Glutamatergic neuron (in vitro differentiated cells): ENCODE measurements around the gene PTPRG. TPM values are rescaled to one million over a fixed set of nuclear protein-coding genes. Genes with fewer than 3 reads are reported as not detected.

Experiments used
- DNase-seq: peaks from one replicate; pipeline ENCODE4 v3.0.0; 2022
- H3K27ac Mint-ChIP-seq: one replicate; pipeline ENCODE4 v1.8.0; 2020; ENCODE audit warnings: mild to moderate bottlenecking, mixed read lengths, inconsistent platforms; ENCODE audit not compliant: unreplicated experiment
- H3K27me3 Mint-ChIP-seq: one replicate; pipeline ENCODE4 v1.8.0; 2020; ENCODE audit warnings: mild to moderate bottlenecking, moderate library complexity, mixed read lengths, inconsistent platforms; ENCODE audit not compliant: unreplicated experiment
- H3K36me3 Mint-ChIP-seq: one replicate; pipeline ENCODE4 v1.8.0; 2020; ENCODE audit warnings: mild to moderate bottlenecking, mixed read lengths, inconsistent platforms; ENCODE audit not compliant: unreplicated experiment
- H3K4me1 Mint-ChIP-seq: one replicate; pipeline ENCODE4 v1.8.0; 2020; ENCODE audit warnings: mild to moderate bottlenecking, low read depth, mixed read lengths, inconsistent platforms; ENCODE audit not compliant: unreplicated experiment
- H3K4me3 Mint-ChIP-seq: one replicate; pipeline ENCODE4 v1.8.0; 2020; ENCODE audit warnings: mild to moderate bottlenecking, mixed read lengths, inconsistent platforms; ENCODE audit not compliant: unreplicated experiment
- H3K9me3 Mint-ChIP-seq: one replicate; pipeline ENCODE4 v1.8.0; 2020; ENCODE audit warnings: mild to moderate bottlenecking, moderate library complexity, mixed read lengths, inconsistent platforms; ENCODE audit not compliant: unreplicated experiment
- CTCF ChIP-seq: fragments of 200-600 bp; sonication (generic); IDR thresholded peaks from one replicate; pipeline ENCODE4 v1.5.0; 2021; ENCODE audit not compliant: partially characterized antibody, unreplicated experiment
- total RNA-seq: library from RNA; stranded (reverse); fragmentation: NEBNext Ultra II Directional; extraction: Animal tissue kit (Norgen Biotek cat#: 25700); gene quantifications from one replicate; pipeline ENCODE4 v1.2.1, GENCODE V29; 2021; ENCODE audit not compliant: unreplicated experiment

Gene PTPRG
- total RNA-seq, 1 donor from 2014 or later: 52.1 TPM

GRCh38 chr3:62113092-62113491, 551.7 kb downstream of the PTPRG start:
- no peak for DNase-seq
- Mint-ChIP-seq H3K36me3 (peaks cover 13% of the 10 kb centered on the region), H3K4me1 (no peaks in the 10 kb centered on the region), H3K4me3 (no peak overlapping the region), H3K27ac (no peak overlapping the region), H3K27me3 (no peaks in the 10 kb centered on the region), H3K9me3 (peaks cover 3% of the 10 kb centered on the region)
- TF ChIP-seq CTCF: no peak

- no peaks in the 10 kb centered on the region for H3K9me3 Mint-ChIP-seq
- TF ChIP-seq CTCF: no peak
- H3K27me3 Mint-ChIP-seq: no peaks in the 10 kb centered on the region
- no peak for DNase-seq
- peaks cover 2% of the 10 kb centered on the region for H3K36me3 Mint-ChIP-seq
- H3K4me1 Mint-ChIP-seq: peaks cover 3% of the 10 kb centered on the region
- no peak overlapping the region for H3K4me3 Mint-ChIP-seq
- no peak overlapping the region for H3K27ac Mint-ChIP-seq
Observed at GRCh38 chr3:62114763-62115162, 553.4 kb downstream of the PTPRG start.

- no peak for TF ChIP-seq CTCF
- Mint-ChIP-seq H3K27ac (no peak overlapping the region), H3K36me3 (no peaks in the 10 kb centered on the region), H3K9me3 (no peaks in the 10 kb centered on the region), H3K4me3 (no peak overlapping the region), H3K4me1 (peaks cover 5% of the 10 kb centered on the region), H3K27me3 (no peaks in the 10 kb centered on the region)
- no peak for DNase-seq
Observed at GRCh38 chr3:62117903-62118548, 556.7 kb downstream of the PTPRG start.

DNA sequence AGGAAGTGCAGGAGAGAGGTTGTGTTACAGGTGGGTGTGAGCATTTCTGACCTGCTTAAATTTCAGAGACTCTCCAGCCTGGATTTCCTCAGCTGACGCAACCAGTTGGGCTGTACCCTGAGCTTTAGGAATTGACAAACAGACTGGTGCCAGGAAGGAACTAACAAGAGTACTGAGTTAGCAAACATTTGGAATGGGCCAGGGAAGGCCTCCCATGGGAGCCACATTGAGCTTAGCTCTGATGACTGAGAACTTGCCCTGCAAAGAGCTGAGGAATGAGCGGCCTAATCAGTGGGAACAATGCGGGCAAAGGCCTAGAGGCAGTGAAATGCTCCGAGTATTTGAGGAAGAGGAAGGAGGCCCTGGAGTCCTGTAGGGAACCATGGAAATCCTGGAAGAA, 557.8 kb downstream of the PTPRG start:
- no peaks in the 10 kb centered on the region for H3K27me3 Mint-ChIP-seq
- H3K36me3 Mint-ChIP-seq: no peaks in the 10 kb centered on the region
- no peak for DNase-seq
- H3K4me1 Mint-ChIP-seq: peaks cover 5% of the 10 kb centered on the region
- no peaks in the 10 kb centered on the region for H3K9me3 Mint-ChIP-seq
- H3K27ac Mint-ChIP-seq: no peak overlapping the region
- no peak overlapping the region for H3K4me3 Mint-ChIP-seq
- TF ChIP-seq CTCF: no peak

DNA sequence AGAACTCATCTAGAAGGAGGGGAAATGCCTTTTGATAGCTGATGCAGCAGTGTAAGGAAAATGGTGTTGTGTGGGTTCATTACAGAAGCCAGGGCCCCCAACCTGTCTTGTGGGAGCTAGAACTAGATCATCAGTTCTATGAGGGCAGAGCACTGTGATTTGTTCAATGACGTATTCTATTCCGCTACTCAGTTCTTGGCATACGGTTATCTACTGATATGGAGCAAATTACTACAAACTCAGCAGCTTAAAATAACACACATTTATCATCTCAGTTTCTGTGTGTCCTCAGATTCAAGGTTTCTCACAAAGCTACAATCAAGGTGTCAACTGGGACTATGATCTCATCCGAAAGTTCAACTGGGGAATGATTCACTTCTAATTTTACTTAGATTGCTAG, 561.4 kb downstream of the PTPRG start:
- TF ChIP-seq CTCF: no peak
- Mint-ChIP-seq H3K27ac (no peak overlapping the region), H3K36me3 (no peaks in the 10 kb centered on the region), H3K4me3 (no peak overlapping the region), H3K4me1 (peaks cover 10% of the 10 kb centered on the region), H3K9me3 (no peaks in the 10 kb centered on the region), H3K27me3 (no peaks in the 10 kb centered on the region)
- DNase-seq: no peak
